Measurements from ENCODE around the gene NDUFB5. TPM values are rescaled to one million over a fixed set of nuclear protein-coding genes. Genes with fewer than 3 reads are reported as not detected.

Gene NDUFB5
- polyA plus RNA-seq, 1 donor (not counting 4 experiments of a cell fraction or from before 2014, with no cell fraction given), result 70.6 TPM

DNA sequence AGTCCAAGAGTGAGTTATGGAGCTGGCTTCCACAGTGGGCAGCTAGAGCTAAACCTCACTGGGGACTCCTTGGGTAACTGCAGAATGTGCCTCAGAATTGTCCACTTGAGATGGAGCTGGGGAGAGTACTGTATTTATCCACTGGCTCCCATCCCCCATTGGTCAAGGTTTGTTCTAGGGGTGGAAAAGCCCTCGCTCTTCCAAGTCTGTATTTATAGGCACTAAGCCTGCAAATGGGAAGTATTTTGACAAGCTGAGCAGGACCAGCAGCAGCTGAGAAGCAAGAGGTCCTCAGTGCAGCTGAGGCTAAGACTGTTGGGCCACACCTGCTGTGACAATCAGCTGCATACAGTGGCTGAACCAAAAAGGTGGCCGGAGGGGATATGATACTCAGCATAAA is 54.0 kb downstream of the NDUFB5 start:
- H3K4me3 ChIP-seq (ENCODE audit: control insufficient read depth in 2 of 3, extremely low read depth in 1 of 3, insufficient read depth in 2 of 3, low read depth in 1 of 3, low read length in 3 of 3), result no peak overlapping the region
- H3K9ac ChIP-seq (ENCODE audit: control insufficient read depth, extremely low read depth, insufficient read depth, low read length), result no peak overlapping the region
- H3K4me1 ChIP-seq (ENCODE audit: control insufficient read depth, extremely low read depth, insufficient read depth, low read length), result peaks cover 12% of the 10 kb centered on the region
- no peaks in the 10 kb centered on the region for H3K9me1 ChIP-seq (ENCODE audit: control insufficient read depth, extremely low read depth, insufficient read depth, low read length)
- H3K36me3 ChIP-seq (ENCODE audit: control insufficient read depth in 2 of 2, extremely low read depth in 1 of 2, insufficient read depth in 2 of 2, low read length in 2 of 2), result no peaks in the 10 kb centered on the region
- no peak for DNase-seq (ENCODE audit: low read depth, low spot score)
- no peak overlapping the region for H3K27ac ChIP-seq (ENCODE audit: control insufficient read depth, insufficient read depth, low read length)
- H3K79me2 ChIP-seq (ENCODE audit: control insufficient read depth, insufficient read depth, low read length), result peaks cover 15% of the 10 kb centered on the region
- no peaks in the 10 kb centered on the region for H3K9me3 ChIP-seq (ENCODE audit: control insufficient read depth, low read depth, low read length)
- FAIRE-seq, result no peak
- H4K20me1 ChIP-seq (ENCODE audit: control insufficient read depth, extremely low read depth, insufficient read depth, low read length), result no peaks in the 10 kb centered on the region
- H2AFZ ChIP-seq (ENCODE audit: control insufficient read depth, low read length), result no peak overlapping the region
- no peak overlapping the region for H3K4me2 ChIP-seq (ENCODE audit: control insufficient read depth, extremely low read depth, insufficient read depth, low read depth, low read length)
- H3K27me3 ChIP-seq (ENCODE audit: control insufficient read depth, extremely low read depth, insufficient read depth, low read length), result no peaks in the 10 kb centered on the region
- dilution Hi-C loops (cut with MboI; ENCODE audit: extremely low pct_ligation_motif_present, low sequenced_read_pairs), result no loop called here
- no peak for TF ChIP-seq EZH2 (IDR thresholded peaks at IDR 0.05; ENCODE audit: low read length)
- TF ChIP-seq, protein P1, sequence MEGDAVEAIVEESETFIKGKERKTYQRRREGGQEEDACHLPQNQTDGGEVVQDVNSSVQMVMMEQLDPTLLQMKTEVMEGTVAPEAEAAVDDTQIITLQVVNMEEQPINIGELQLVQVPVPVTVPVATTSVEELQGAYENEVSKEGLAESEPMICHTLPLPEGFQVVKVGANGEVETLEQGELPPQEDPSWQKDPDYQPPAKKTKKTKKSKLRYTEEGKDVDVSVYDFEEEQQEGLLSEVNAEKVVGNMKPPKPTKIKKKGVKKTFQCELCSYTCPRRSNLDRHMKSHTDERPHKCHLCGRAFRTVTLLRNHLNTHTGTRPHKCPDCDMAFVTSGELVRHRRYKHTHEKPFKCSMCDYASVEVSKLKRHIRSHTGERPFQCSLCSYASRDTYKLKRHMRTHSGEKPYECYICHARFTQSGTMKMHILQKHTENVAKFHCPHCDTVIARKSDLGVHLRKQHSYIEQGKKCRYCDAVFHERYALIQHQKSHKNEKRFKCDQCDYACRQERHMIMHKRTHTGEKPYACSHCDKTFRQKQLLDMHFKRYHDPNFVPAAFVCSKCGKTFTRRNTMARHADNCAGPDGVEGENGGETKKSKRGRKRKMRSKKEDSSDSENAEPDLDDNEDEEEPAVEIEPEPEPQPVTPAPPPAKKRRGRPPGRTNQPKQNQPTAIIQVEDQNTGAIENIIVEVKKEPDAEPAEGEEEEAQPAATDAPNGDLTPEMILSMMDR (optimal IDR thresholded peaks at IDR 0.05 in 1 of 3, IDR thresholded peaks at IDR 0.05 in 1 of 3, conservative IDR thresholded peaks at IDR 0.05 in 1 of 3; ENCODE audit: extremely low read depth in 1 of 3, insufficient read depth in 2 of 3, low read length in 3 of 3), result no peak

DNA sequence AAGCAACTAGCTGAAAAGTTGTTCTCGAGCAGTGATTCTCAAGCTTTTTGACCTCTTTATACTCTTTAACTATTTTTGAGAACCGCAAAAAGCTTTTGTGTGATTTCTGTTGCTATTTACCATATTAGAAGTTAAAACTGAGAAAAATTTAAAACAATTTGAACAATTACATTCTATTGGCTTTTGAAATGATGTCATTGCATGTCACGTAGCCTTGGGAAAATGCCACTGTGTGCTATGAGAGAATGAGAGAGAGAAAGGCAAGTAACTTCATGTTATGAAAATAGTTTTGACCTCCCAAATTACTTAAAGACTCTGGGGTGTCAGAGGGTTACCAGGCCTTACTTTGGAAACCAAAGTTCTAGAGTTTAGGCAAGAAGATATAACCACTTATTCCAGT is 56.3 kb downstream of the NDUFB5 start:
- FAIRE-seq (no peak), DNase-seq (ENCODE audit: low read depth, low spot score) (no peak)
- dilution Hi-C loops (cut with MboI; ENCODE audit: extremely low pct_ligation_motif_present, low sequenced_read_pairs), result no loop called here
- H3K9me3 ChIP-seq (ENCODE audit: control insufficient read depth, low read depth, low read length), result no peaks in the 10 kb centered on the region
- H3K27ac ChIP-seq (ENCODE audit: control insufficient read depth, insufficient read depth, low read length), result no peak overlapping the region
- H3K27me3 ChIP-seq (ENCODE audit: control insufficient read depth, extremely low read depth, insufficient read depth, low read length), result no peaks in the 10 kb centered on the region
- peaks cover 5% of the 10 kb centered on the region for H3K4me1 ChIP-seq (ENCODE audit: control insufficient read depth, extremely low read depth, insufficient read depth, low read length)
- H3K9ac ChIP-seq (ENCODE audit: control insufficient read depth, extremely low read depth, insufficient read depth, low read length), result no peak overlapping the region
- no peak for TF ChIP-seq EZH2 (IDR thresholded peaks at IDR 0.05; ENCODE audit: low read length)
- TF ChIP-seq, protein P1 (optimal IDR thresholded peaks at IDR 0.05 in 1 of 3, IDR thresholded peaks at IDR 0.05 in 1 of 3, conservative IDR thresholded peaks at IDR 0.05 in 1 of 3; ENCODE audit: extremely low read depth in 1 of 3, insufficient read depth in 2 of 3, low read length in 3 of 3), result no peak
- H3K36me3 ChIP-seq (ENCODE audit: control insufficient read depth in 2 of 2, extremely low read depth in 1 of 2, insufficient read depth in 2 of 2, low read length in 2 of 2), result no peaks in the 10 kb centered on the region
- no peaks in the 10 kb centered on the region for H3K9me1 ChIP-seq (ENCODE audit: control insufficient read depth, extremely low read depth, insufficient read depth, low read length)
- H4K20me1 ChIP-seq (ENCODE audit: control insufficient read depth, extremely low read depth, insufficient read depth, low read length), result no peaks in the 10 kb centered on the region
- H3K4me2 ChIP-seq (ENCODE audit: control insufficient read depth, extremely low read depth, insufficient read depth, low read depth, low read length), result no peak overlapping the region
- H3K4me3 ChIP-seq (ENCODE audit: control insufficient read depth in 2 of 3, extremely low read depth in 1 of 3, insufficient read depth in 2 of 3, low read depth in 1 of 3, low read length in 3 of 3), result no peak overlapping the region
- no peak overlapping the region for H2AFZ ChIP-seq (ENCODE audit: control insufficient read depth, low read length)
- peaks cover 7% of the 10 kb centered on the region for H3K79me2 ChIP-seq (ENCODE audit: control insufficient read depth, insufficient read depth, low read length)

Data from keratinocyte (primary cell).